Activated naive CD8-positive, alpha-beta T cell treated with anti-CD3 and anti-CD28 coated beads, Interleukin-2, amount 50 U/mL, for 16 hours (primary cell): ENCODE measurements around the gene CTNNA3.

Experiments used
- DNase-seq: peaks from one replicate; pipeline ENCODE4 v3.0.0-alpha.2; 2020; ENCODE audit warnings: low read depth, low spot score

The CTNNA3 gene

GRCh38 chr10:67115972-67116371 lies 580.0 kb downstream of the CTNNA3 start:
- no peak for DNase-seq

DNA sequence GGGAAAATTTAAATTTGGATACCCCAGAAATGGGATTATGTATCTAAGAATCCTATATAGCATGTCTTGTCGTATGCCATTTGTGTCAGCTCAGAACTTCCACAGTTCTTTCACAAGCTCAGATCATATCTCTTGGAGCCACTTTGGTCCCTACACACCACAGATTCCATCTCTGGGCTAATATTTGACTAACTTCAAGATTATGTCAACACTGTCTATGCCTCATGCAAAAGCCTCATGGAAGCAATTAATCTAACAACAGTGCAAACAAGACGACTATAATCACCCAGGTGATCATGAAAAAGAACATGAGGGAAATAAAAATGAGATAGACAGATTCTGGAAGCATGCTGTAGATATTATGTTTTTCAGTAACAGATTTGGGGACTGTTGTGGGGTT lies 581.0 kb downstream of the CTNNA3 start:
- DNase-seq: no peak

DNA sequence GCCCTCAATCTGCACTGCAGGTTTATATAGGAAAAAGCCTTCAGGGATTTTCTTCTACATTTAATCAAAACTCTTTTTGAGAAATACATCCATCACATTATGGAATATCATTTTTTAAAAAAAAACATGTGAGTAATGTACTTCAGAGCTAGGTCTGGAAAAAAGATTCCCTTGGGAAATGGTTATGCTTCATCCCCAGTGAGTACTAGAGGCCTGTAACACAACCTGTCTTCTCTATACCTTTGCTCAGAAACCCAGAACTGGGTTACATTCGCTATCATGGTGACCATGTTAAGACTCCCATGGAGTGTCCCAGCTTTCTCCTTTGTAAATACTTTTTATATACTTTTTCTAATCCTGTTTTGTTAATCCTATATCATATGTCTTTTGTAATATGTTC lies 583.2 kb downstream of the CTNNA3 start:
- DNase-seq: no peak

GRCh38 chr10:67110286-67110685 lies 585.7 kb downstream of the CTNNA3 start:
- no peak for DNase-seq

GRCh38 chr10:67107670-67108069 lies 588.3 kb downstream of the CTNNA3 start:
- DNase-seq: no peak

DNA sequence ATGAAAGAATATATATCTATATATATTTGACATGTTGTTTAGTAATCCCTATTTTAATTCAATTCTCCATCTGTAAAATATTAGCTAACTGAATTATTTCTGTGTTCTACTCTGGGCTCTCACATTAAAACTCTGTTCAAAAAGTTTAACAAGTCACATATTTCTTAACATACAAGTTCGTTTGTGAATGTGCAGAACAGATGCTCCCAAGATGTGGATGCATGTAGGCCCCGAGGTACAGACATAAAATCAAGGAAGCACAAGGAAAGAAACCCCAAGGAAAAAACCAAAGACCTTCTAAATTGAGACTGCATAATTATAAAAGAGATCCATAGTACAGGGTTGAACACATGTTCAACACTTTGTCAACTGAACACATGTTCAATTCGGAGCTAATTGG lies 595.0 kb downstream of the CTNNA3 start:
- no peak for DNase-seq

DNA sequence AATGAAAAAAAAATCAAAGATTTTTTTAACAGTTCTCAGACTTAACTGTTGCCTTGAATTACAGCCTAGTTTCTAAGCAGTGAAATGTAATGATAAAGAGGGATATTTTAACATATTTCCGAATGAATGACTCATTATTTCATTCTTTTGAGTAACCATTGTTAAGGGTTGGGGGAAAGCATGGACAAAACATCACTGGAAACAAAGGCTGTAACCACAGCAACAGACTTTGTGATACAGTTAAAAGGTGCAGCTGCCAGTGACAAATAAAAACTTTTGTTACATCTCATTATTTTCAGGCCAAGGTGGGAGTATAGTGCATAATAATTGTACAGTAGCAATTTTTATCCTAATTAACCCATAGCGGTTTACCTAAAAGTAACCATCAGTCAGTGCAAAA lies 597.5 kb downstream of the CTNNA3 start:
- DNase-seq: no peak

- no peak for DNase-seq
Measured at GRCh38 chr10:67095531-67095930, 600.5 kb downstream of the CTNNA3 start.

DNA sequence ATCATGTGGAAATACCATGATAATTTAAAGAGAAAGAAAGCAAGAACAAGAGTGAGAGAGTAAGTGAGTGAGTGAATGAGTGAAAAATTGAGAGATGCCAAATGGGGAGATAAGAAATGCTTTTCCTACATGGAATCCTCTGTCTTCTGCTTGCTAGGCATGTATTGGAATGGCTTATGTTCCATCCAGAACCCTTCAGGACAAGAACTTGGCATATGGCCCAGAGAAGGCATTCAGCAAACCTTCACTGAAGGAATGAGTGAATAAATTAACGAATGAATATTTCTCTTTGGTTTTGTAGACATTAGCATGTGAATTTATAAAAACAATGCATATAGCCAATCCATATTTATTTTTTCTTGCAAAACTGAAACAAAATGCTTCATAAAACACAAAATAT lies 608.0 kb downstream of the CTNNA3 start:
- no peak for DNase-seq

DNA sequence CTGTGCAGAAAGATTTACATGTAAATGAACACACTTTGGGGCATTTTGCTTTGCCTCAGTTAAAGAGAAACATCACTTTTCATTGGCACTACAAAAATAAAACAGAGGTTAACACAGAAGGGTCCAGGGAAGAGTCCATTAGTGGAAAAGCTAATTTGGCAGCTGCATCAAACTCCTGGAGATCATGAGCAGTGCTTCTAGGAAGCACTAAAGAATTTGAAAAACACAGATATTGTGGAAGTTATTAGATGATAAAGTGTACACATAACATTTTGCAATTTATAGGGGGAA lies 608.9 kb downstream of the CTNNA3 start:
- no peak for DNase-seq

DNA sequence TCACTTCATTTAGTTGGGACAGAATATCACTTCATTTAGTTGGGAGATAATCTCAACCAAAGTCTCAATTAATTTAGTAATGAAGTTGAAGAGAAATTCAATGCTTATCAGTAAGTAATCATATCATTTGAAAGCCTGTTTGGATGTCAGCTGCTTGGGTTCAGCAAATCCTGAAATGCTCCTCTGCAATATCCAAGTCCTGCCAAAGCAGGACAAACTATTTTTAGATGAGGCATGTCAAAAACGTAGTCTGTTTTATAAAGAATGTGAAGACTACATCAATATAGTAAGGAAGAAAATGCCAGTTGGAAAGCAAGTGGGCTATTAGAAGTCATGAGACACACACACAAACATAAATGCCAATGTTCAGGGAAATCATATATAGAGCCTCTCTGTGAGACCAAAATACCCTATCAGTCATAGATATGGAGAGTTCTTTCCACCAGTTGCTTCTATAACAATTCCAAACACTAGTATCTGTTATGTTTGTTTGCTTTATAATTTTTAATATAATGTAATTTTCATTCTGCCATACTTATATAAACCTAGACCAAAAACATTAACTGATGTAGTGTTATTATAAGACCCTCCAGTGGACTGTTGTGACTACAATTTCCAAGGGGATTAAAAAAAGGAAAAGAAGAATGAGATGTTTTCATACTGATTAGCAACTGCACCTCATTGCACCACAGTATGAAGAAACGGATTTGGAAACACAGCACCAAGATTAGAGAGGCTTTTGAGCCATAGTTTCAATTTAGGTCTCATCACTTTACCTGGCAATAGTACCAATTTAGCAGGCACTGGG lies 609.5 kb downstream of the CTNNA3 start:
- no peak for DNase-seq

- DNase-seq: no peak
Measured at GRCh38 chr10:67079126-67079525, 616.9 kb downstream of the CTNNA3 start.

DNA sequence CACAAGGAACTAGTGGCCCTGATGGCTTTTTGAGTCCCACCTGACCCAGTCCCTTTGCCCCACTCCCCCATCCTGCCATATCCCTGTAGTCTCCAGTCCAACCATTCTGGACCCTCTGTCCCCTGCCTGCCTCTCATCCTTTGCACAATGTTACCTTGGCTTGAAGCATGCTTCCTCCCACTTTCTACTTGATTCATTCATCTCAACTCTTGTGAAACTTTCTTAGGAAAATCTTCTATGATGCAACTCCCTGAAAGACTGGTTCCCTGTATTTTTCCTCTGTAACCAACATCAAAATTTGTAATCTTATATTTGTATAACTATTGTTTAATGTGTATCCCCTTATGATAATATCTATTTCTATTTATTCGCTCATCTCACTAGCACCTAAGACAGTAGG lies 618.6 kb downstream of the CTNNA3 start:
- DNase-seq: no peak

DNA sequence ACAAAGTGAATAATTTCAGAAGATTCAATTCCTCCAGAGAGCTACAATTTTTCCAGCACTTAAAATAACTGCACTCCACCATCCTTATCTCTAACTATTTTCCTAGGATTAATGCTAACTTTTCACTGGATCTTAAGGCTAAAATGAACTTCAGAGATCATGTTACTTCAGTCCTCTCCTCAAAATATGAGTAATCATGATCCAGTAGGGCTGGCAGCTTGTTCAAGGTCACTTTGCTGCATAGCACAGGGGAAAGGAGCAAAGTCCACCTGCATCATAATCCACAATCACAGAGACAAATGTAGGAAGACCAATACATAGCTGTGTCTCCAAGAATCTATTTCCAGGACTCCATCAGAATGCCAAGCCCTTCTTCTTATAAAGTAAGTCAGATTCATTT lies 619.9 kb downstream of the CTNNA3 start:
- no peak for DNase-seq

GRCh38 chr10:67075491-67075971 lies 620.5 kb downstream of the CTNNA3 start:
- DNase-seq: no peak

- DNase-seq: no peak
Measured at GRCh38 chr10:67072654-67073053, 623.3 kb downstream of the CTNNA3 start.

- no peak for DNase-seq
Measured at GRCh38 chr10:67050415-67050814, 645.6 kb downstream of the CTNNA3 start.

DNA sequence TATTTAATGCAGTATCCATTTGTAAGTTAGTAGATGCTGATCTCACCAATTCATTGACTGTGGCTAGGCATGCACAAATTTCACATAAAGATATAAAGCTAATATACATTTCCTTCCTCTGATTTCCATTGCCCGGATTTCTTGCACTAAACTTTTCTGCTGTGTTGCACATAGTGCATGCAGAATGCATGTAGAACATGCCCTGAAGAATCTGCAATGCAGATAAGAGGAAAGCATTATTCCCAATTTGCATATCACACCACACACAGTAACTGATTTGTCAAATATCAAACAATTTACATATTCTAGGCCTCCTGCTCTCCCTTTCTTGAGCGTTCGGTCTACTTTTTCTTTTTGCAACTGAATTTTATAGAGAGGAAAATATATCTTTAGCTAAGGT lies 646.0 kb downstream of the CTNNA3 start:
- no peak for DNase-seq

DNA sequence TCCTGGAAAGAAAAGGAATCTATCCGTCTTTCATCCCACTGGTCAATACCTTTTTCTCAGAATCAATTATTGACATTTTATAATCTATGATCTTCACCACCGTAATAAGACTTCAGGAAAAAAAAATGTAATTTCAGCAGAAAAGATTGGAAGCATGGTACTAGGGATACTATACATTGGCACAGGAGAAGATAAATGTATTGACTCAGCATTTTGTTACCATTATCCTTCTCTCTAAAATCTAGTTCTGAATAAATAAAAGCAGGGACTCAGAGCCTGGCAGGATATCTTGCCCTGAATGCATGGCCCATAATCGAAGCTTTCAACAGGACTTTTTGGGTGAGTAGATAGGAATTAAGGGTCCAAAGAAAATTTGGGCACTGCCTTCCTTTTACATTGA lies 649.5 kb downstream of the CTNNA3 start:
- no peak for DNase-seq

DNA sequence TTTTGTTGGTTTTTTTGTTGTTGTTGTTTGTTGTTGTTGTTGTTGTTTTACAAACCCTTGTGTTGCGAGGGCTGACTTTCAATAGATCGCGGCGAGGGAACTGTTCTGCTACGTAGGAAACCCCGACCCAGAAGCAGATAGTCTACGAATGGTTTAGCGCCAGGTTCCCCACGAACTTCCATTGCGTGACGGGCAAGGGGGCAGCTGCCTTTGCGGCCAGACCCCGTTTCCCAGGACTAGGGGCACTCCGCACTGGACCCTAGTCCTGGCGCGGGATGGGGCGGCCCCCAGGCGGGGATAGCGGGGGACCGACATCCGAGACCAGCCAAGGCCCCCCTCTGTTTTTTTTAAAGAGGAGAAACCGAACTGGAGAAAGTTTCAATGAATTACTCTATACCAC lies 650.6 kb downstream of the CTNNA3 start:
- DNase-seq: no peak

DNA sequence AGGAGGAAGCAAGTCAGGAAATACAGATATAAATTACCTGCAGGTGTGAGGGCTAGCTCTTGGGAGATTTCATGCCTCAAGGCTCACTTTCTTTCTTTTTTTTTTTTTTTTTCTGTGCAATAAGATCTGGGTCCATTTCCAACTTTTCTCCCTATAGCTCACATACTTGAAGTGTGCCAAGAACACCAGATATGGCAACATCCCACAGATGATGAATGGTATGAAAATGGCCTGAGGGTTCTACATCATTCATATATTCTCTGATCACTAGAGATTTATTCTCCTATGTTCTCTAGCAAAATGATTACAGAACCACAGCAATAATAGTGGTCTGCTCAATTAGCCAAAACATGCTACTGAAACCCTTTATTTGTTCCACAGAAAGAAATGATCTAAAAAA lies 653.0 kb downstream of the CTNNA3 start:
- DNase-seq: no peak

DNA sequence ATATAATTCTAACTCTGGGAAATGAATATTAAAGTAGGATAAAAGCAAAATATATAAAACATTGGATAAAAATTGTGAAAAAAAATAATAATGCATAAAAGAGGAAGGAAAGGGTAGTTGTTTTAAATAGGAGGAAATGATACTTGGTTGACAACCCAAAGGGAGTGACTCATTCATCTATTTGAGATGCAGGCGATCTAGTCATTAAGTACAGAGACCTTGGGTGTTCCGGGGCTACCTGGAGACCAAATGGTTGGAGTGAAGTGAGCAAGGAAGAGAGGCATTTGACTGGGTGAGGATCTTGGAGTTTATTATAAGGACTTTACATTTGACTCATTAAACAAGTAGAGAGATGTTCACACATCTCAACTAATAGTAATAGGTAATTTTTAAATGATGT lies 659.2 kb downstream of the CTNNA3 start:
- DNase-seq: no peak

GRCh38 chr10:67033878-67034277 lies 662.1 kb downstream of the CTNNA3 start:
- no peak for DNase-seq

DNA sequence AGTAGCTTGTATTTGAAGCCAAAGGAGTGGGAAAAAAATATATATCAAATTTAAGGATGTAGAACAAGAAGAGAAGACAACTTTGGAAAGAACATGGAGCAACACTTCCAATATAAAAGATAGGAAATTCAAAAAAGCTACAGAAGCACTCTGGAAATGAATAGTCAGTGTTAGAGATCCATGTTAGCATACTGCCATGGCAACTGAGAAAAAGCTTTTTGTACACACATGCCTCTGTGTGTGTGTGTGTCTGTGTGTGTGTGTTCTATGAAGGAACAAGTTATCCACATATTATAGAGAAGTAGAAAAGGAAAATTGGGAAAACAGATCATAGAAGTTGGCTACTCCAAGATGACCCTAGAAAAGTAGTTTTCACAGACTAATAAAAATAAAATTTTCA lies 673.9 kb downstream of the CTNNA3 start:
- DNase-seq: no peak
